ENCODE measurements around the gene OR1N1. TPM values are rescaled to one million over a fixed set of nuclear protein-coding genes. Genes with fewer than 3 reads are reported as not detected.
"Not testable (repeated sequence)": the region's sequence is repeated elsewhere in the genome, so short reads cannot be mapped to it uniquely, and the experiment has no call there.

Gene OR1N1
- not detected in 2 replicates for total RNA-seq (2014; rRNA removed; shearing (Covaris generic))

GRCh38 chr9:122527193-122527592 is at the start of gene OR1N1:
TSS of gene OR1N1 (minus strand) at chr9:122527293. CDS start at chr9:122527293, 0 bp downstream.
- DNase-seq (ENCODE audit: low read depth) = no peak

GRCh38 chr9:122572456-122572855 is 45.4 kb upstream of the OR1N1 start:
- DNase-seq (ENCODE audit: low read depth) = no peak

- no peak for DNase-seq (ENCODE audit: low read depth)
Measured at GRCh38 chr9:122567901-122568300, 40.8 kb upstream of the OR1N1 start.

GRCh38 chr9:122562134-122562760 is 35.2 kb upstream of the OR1N1 start:
- DNase-seq (ENCODE audit: low read depth) = no peak

GRCh38 chr9:122561446-122561845 is 34.4 kb upstream of the OR1N1 start:
- DNase-seq (ENCODE audit: low read depth) = no peak

- DNase-seq (ENCODE audit: low read depth) = no peak
Measured at GRCh38 chr9:122552812-122553211, 25.7 kb upstream of the OR1N1 start, which contains the start of gene OR1N2. TSS of gene OR1N2 (plus strand) at chr9:122553112. CDS start at chr9:122553212, 100 bp downstream.

GRCh38 chr9:122551371-122551770 is 24.3 kb upstream of the OR1N1 start:
- DNase-seq (ENCODE audit: low read depth) = no peak

- DNase-seq (ENCODE audit: low read depth) = no peak
Measured at GRCh38 chr9:122546196-122546595, 19.1 kb upstream of the OR1N1 start.

- DNase-seq (ENCODE audit: low read depth) = no peak
Measured at GRCh38 chr9:122538757-122539156, 11.7 kb upstream of the OR1N1 start.

GRCh38 chr9:122537066-122537465 is 10.0 kb upstream of the OR1N1 start:
- DNase-seq (ENCODE audit: low read depth) = not testable (repeated sequence)

- DNase-seq (ENCODE audit: low read depth) = no peak
Measured at GRCh38 chr9:122536134-122536533, 9.0 kb upstream of the OR1N1 start.

- not testable (repeated sequence) for DNase-seq (ENCODE audit: low read depth)
Measured at GRCh38 chr9:122531157-122531556, 4.1 kb upstream of the OR1N1 start.

- no peak for DNase-seq (ENCODE audit: low read depth)
Measured at GRCh38 chr9:122526602-122527001, 491 bp downstream of the OR1N1 start.

- no peak for DNase-seq (ENCODE audit: low read depth)
Measured at GRCh38 chr9:122519376-122519775, 7.7 kb downstream of the OR1N1 start.

GRCh38 chr9:122518841-122519240 is 8.3 kb downstream of the OR1N1 start, which contains the start of gene OR1J4:
TSS of gene OR1J4 (plus strand) at chr9:122519141. CDS start at chr9:122519141, 0 bp downstream.
- DNase-seq (ENCODE audit: low read depth) = no peak

- no peak for DNase-seq (ENCODE audit: low read depth)
Measured at GRCh38 chr9:122518226-122518625, 8.9 kb downstream of the OR1N1 start.

- DNase-seq (ENCODE audit: low read depth) = no peak
Measured at GRCh38 chr9:122510502-122510901, 16.6 kb downstream of the OR1N1 start, which contains the start of gene OR1J2. TSS of gene OR1J2 (plus strand) at chr9:122510802. CDS start at chr9:122510802, 0 bp downstream.

GRCh38 chr9:122506964-122507363 is 20.1 kb downstream of the OR1N1 start:
- no peak for DNase-seq (ENCODE audit: low read depth)

GRCh38 chr9:122498883-122499288 is 28.2 kb downstream of the OR1N1 start:
- no peak for DNase-seq (ENCODE audit: low read depth)

- DNase-seq (ENCODE audit: low read depth) = no peak
Measured at GRCh38 chr9:122479062-122479461, 48.0 kb downstream of the OR1N1 start.

GRCh38 chr9:122477826-122478225 is 49.3 kb downstream of the OR1N1 start, which contains the start of gene OR1J1:
TSS of gene OR1J1 (minus strand) at chr9:122477926. CDS start at chr9:122477926, 0 bp downstream.
- no peak for DNase-seq (ENCODE audit: low read depth)

GRCh38 chr9:122477346-122477745 is 49.7 kb downstream of the OR1N1 start:
- no peak for DNase-seq (ENCODE audit: low read depth)

Data from Daoy (cell line).